HG02571 (cell line): ENCODE results near the gene RFWD3.
"Not testable (repeated sequence)": the region's sequence is repeated elsewhere in the genome, so short reads cannot be mapped to it uniquely, and the experiment has no call there.

Experiments
- ATAC-seq: cut with Tn5 transposase; IDR thresholded peaks from one replicate; pipeline ENCODE4 v1.9.1; 2021; ENCODE audit warnings: mild to moderate bottlenecking, moderate library complexity; ENCODE audit not compliant: unreplicated experiment

RFWD3 gene

GRCh38 chr16:74667255-74667700 lies 601 bp upstream of the RFWD3 start:
- no peak for ATAC-seq

GRCh38 chr16:74666010-74666421 lies 661 bp downstream of the RFWD3 start:
- ATAC-seq: no peak

- no peak for ATAC-seq
These were observed 5.6 kb downstream of the RFWD3 start for GRCh38 chr16:74661064-74661463.

GRCh38 chr16:74660383-74660782 lies 6.3 kb downstream of the RFWD3 start:
- no peak for ATAC-seq

- ATAC-seq: no peak
These were observed 7.6 kb downstream of the RFWD3 start for GRCh38 chr16:74659041-74659440.

- no peak for ATAC-seq
These were observed 8.6 kb downstream of the RFWD3 start for GRCh38 chr16:74657870-74658642.

GRCh38 chr16:74654536-74655050 lies 12.1 kb downstream of the RFWD3 start:
- no peak for ATAC-seq

- not testable (repeated sequence) for ATAC-seq
These were observed 13.8 kb downstream of the RFWD3 start for GRCh38 chr16:74652883-74653282.

- no peak for ATAC-seq
These were observed 14.4 kb downstream of the RFWD3 start for GRCh38 chr16:74652249-74652648.

- no peak for ATAC-seq
These were observed 14.8 kb downstream of the RFWD3 start for GRCh38 chr16:74651841-74652240.

- no peak for ATAC-seq
These were observed 15.6 kb downstream of the RFWD3 start for GRCh38 chr16:74650966-74651567.

GRCh38 chr16:74649839-74650504 lies 16.7 kb downstream of the RFWD3 start:
- ATAC-seq: no peak

GRCh38 chr16:74641969-74642368 lies 24.7 kb downstream of the RFWD3 start:
- no peak for ATAC-seq

- no peak for ATAC-seq
These were observed 28.8 kb downstream of the RFWD3 start for GRCh38 chr16:74637742-74638453.

GRCh38 chr16:74635303-74635702 lies 31.4 kb downstream of the RFWD3 start:
- no peak for ATAC-seq

- ATAC-seq: no peak
These were observed 33.0 kb downstream of the RFWD3 start for GRCh38 chr16:74633686-74634085.

- ATAC-seq: peak; percentile 7
These were observed 39.0 kb downstream of the RFWD3 start for GRCh38 chr16:74627506-74628220.

- peak; percentile 54 for ATAC-seq
These were observed 39.8 kb downstream of the RFWD3 start for GRCh38 chr16:74626741-74627416.

GRCh38 chr16:74625500-74626350 lies 41.0 kb downstream of the RFWD3 start:
- ATAC-seq: no peak
